Renal pelvis (tissue), 4 donors: ENCODE results near the gene GNGT2. TPM values are rescaled to one million over a fixed set of nuclear protein-coding genes. Genes with fewer than 3 reads are reported as not detected.

ENCODE experiments used
- DNase-seq: peaks from one replicate; pipeline ENCODE4 v3.0.0-alpha.2; 2013
- polyA plus RNA-seq, 3 donors: library from polyadenylated mRNA; unstranded; fragments of 120-200 nt; gene quantifications; one replicate each; pipeline ENCODE4 v1.2.1, GENCODE V29; 2013; ENCODE audit not compliant: insufficient read length in 3 of 3

Gene GNGT2
- polyA plus RNA-seq, 3 donors = 1.2 to 2.2 (median 1.7) TPM

- no peak for DNase-seq
These were observed 19.6 kb upstream of the GNGT2 start for GRCh38 chr17:49229805-49230600.

- no peak for DNase-seq
These were observed 18.9 kb upstream of the GNGT2 start for GRCh38 chr17:49229076-49229804.

GRCh38 chr17:49227436-49228261 is 17.3 kb upstream of the GNGT2 start:
- no peak for DNase-seq

DNA sequence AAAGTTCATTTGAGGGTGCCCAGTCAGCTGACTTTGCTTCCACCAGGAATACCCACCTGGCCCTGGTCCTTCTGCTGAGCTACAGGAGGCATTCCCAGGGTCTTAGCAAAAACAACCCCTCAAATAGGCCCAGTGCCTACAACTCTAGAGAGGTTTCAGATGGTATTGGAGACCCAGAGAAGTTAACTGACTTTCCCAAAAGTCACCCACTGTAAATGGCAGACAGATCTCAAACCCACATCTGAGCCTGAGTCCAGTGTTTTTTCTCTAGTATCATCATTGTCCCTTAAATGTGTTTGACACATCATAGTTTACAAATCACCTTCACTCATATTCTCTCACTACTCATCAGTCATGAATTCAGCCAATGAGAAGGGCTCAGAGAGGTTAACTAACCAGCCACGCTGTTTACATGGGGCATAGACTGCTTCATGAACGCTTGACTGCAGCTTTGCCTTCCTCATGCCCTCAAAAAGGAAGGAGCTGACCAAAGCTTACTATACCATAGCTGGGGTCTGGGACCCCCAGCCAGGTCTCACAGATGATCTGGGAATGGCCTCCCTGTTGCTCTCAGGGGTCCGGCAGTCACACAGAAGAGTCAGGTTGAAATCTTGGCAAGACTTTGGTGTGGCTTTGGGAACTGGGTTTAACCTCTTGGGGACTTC is 16.5 kb upstream of the GNGT2 start:
- no peak for DNase-seq

- DNase-seq = no peak
These were observed 15.3 kb upstream of the GNGT2 start for GRCh38 chr17:49225554-49226236.

- DNase-seq = no peak
These were observed 14.6 kb upstream of the GNGT2 start for GRCh38 chr17:49224997-49225337.

DNA sequence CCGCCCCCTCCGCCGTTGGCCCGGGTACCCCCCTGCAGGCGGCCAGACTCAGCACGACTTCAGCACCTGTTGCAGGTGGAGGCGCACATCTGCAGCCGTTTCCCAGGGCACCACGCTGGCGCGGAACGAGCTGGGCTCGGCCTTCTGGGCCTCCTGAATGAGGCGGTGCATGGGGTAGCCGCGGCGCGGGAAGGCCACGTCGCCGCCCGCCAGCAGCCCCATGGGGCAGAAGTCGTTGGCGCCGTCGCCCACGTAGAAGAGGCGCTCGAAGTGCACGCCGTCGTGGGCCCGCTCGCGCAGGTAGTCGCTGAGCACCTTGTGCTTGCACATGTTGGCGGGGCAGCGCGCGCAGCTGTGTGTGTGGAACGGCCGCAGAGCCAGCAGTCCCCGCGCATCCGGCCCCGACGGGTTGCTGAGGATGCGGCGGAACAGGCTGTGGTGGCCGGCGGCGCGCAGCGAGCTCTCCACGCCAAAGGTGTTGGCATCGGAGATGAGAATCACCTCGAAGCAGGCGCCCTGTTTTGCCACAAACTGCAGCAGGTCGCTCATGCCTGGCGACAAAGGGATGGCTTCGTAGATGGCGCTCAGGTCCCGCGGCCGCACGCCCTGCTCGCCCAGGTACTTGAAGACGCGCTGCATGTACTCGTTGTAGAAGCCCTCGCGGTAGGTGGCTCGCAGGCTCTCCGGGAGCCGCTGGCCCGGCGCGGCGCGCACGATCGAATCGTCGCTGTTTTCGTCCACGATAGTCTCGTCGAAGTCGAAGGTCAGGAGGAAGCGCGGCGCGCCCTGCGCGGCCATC is 14.0 kb upstream of the GNGT2 start:
- no peak for DNase-seq

DNA sequence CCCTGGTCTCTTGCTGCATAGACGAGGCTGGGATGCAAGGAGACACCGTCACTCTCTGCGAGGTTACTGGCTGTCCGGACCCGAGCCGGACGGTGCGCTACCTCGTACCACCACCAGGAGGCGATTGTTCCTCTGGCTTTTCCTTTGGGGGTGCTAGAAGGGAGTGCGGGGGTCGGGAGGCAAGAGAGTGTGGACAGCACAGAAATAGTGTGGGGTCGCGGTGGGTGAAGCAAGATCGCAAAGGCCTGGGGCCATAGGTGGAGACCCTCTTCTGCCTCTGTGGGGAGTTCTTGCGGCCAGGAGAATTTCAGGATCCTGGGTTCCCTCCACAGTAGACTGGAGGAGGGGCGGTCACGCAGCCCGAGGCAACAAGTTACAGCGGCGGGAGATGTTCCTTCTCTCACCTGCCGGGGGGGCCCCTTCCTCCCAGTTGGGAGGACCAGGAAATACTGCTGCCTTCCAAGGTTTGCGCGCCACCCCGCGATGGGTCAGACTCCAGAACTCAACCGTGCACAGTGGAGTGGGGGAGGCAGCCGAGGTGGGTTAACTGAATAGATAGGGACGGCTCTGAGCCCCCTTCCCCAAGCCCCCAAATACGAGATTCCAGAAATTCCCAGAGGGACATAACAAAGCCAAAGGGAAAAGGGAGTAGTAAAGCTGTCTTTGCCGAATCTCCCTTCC is 13.3 kb upstream of the GNGT2 start:
- no peak for DNase-seq

- no peak for DNase-seq
These were observed 12.8 kb upstream of the GNGT2 start for GRCh38 chr17:49223168-49223516.

- DNase-seq = no peak
These were observed 9.6 kb upstream of the GNGT2 start for GRCh38 chr17:49219987-49220386.

GRCh38 chr17:49218941-49219913 is 8.9 kb upstream of the GNGT2 start:
- no peak for DNase-seq

- DNase-seq = no peak
These were observed 7.5 kb upstream of the GNGT2 start for GRCh38 chr17:49217651-49218413.

DNA sequence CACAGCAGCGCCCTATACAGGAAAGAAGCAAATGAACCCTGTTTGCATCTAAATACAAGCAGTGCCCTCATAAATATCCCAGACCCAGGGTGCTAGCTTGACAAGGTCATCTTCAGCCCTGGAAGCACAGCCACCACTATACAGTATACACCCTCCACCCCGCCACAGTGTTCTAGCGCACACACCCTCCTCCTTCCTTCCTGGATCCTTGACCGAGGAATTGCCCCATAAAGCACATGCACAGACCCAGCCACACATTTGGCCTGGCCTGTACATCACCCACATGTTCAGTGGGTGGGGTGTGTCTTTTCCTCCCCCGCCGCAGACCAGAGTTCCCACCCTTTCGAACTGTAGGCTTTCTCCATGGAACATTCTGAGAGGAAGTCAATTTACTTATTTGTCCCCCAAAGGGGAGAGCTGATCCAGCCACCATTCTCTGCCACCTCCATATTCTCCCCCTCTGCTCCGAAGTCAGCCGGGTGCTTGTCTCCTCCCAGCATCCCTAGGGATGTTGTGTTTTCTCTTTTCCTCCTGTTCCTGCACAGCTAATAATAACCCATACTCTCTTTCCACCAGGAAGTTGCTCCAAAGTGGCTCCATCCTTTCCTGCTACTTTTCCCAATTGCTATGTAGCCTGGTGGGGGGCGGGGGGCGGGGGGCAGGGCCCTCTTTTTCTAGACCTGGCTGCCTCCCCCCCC is 6.7 kb upstream of the GNGT2 start:
- DNase-seq = no peak

DNA sequence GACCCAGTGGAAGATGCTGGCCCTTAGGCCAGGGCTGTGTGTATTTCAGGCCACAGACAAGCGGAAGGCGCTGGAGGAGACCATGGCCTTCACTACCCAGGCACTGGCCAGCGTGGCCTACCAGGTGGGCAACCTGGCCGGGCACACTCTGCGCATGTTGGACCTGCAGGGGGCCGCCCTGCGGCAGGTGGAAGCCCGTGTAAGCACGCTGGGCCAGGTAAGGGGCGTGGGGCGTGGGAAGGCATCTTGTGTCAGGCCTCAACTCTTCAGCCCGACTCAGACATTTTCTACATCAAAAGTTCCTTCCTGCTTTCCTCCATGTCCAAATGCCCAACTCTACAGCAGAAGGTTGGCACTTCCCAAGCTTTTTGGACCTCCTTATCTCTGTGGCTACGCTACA is 6.1 kb upstream of the GNGT2 start:
- no peak for DNase-seq

- DNase-seq = no peak
These were observed 4.4 kb upstream of the GNGT2 start for GRCh38 chr17:49214676-49215360.

DNA sequence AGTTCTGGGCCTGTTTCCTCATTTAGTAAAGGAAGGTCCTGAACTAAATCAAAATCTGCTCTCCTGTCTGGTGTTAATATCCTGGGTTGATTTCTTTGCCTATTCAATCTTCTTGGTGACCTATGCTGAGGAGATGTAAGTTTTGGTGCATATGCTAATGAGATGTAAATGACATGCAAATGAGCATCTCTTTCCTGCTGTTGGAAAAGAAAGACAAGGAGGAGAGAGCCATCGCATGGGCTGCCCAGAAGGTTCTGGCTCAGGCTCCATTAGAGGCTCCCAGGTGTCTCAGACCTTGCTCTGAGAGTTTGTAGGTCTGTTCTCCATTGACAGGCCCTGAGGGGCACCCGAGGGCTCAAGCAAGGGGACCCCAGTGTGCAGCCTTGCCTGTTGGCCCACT is 3.5 kb upstream of the GNGT2 start:
- DNase-seq = no peak

DNA sequence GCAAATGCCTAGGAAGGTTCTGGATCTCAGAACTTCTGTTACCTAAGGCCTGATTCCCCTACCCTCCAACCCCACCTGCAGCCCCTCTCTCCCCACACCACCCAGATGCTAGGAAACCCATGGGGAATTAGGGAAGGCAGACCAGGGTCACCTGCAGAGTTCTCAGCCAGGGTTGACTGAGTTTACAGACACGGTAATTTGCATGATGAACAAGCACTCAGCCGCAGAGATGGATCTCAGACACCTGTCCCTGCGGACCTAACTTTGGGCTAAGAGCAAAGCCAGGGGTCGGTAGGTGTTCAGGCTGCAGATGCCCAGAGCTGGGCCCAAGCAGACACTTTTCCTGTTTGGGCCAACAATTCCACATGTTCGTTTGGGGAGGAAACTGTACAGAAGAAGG is 3.0 kb upstream of the GNGT2 start:
- no peak for DNase-seq
